H1 (cell line): Measurements from ENCODE around the gene DMAC2L.

Experiments used
- POLR2A ChIP-seq, 2 experiments: IDR thresholded peaks; 1 replicate in 1 of 2; 2 replicates in 1 of 2; pipeline ENCODE4 v1.6.1; 2011; ENCODE audit warnings: low read depth in 2 of 2, low read length in 2 of 2, mild to moderate bottlenecking in 2 of 2; ENCODE audit errors: control extremely low read depth in 1 of 2
- TF ChIP-seq, protein P1 (sequence below): IDR thresholded peaks from 2 replicates; pipeline ENCODE4 v1.6.1; 2012; ENCODE audit warnings: inconsistent platforms

DNA sequence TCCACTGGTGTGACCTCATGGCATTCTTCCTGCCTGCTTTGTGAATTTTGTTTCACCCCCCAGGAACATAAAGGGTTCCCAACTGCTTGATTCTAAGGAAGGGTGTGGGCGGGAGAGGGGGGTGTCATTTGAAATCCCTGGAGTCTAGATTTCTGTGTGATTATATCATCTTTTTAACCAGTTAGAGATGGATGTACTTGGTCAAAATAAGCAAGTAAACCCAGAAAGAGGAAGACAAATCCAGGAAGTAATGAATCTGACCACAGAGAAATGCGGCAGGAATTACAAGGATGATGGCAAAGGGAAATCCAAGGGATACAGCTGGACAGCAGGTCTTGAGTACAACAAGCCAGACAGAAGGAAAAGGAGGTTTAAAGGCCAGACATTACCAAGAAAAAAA is 38.9 kb downstream of the DMAC2L start:
- TF ChIP-seq, protein P1, sequence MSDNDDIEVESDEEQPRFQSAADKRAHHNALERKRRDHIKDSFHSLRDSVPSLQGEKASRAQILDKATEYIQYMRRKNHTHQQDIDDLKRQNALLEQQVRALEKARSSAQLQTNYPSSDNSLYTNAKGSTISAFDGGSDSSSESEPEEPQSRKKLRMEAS: no peak
- TF ChIP-seq POLR2A (IDR thresholded peaks at IDR 0.05; ENCODE audit: control extremely low read depth in 1 of 2, low read depth in 2 of 2, low read length in 2 of 2): no peak
